Loucy (cell line): ENCODE results near the gene SCNN1B.

Experiments used
- CTCF ChIP-seq: fragments of 200-600 bp; sonication (generic); conservative IDR thresholded peaks from 2 replicates; pipeline ENCODE4 v1.5.1; 2014; ENCODE audit warnings: mild to moderate bottlenecking, antibody characterized with exemption, low read length
- EZH2phosphoT487 ChIP-seq: fragments of 200-600 bp; IDR thresholded peaks from 2 replicates; pipeline ENCODE4 v1.6.1; 2018; ENCODE audit warnings: antibody characterized with exemption, mild to moderate bottlenecking, moderate library complexity, borderline replicate concordance

GRCh38 chr16:23321206-23321875, 19.2 kb downstream of the SCNN1B start:
- TF ChIP-seq EZH2phosphoT487 (no peak), CTCF (no peak)
